Activated CD8-positive, alpha-beta memory T cell treated with anti-CD3 and anti-CD28 coated beads, Interleukin-2, amount 50 U/mL, for 1 hour (primary cell): Measurements from ENCODE around the gene PTPRC.

ENCODE experiments used
- DNase-seq: peaks from one replicate; pipeline ENCODE4 v3.0.0-alpha.2; 2020; ENCODE audit errors: extremely low read depth

PTPRC gene

GRCh38 chr1:198701766-198702539, 63.1 kb downstream of the PTPRC start:
- no peak for DNase-seq

GRCh38 chr1:198708761-198709525, 70.1 kb downstream of the PTPRC start:
- no peak for DNase-seq

DNA sequence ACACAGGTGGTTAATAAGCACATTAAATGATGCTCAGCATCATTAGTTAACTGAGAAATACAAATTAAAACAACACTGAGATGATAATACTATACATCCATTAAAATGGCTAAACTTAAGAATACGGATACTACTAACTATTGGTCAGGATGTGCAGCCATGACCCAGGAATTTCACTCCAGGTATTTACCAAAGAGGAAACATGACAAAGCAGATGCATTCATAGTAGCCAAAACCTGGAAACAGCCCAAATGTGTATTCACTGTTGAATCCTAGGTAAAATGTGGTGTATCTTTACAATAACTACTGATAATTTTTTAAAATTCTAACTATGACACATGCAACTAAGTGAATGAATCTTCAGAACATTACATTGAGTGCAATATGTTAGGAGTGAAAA, 73.0 kb downstream of the PTPRC start:
- DNase-seq: no peak

DNA sequence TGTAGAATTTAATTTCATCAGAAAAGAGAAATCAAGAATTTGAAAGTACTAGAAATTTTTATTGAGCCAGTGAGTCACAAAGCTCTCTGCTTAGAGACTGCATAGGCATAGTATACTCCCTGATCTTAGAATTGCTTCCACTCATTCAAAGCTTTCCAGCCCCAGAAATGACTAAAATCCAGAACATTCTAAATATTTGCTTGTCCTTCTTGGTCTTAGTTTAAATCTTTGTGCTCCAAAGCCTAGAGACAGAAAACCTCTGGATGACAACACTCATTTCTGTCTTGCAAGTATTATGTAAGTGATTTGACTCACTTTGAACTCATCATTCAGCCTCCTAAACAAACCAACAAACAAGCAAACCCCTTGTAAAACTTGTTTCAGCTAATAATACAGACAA, 74.2 kb downstream of the PTPRC start:
- DNase-seq: no peak

- no peak for DNase-seq
Observed at GRCh38 chr1:198714271-198714670, 75.4 kb downstream of the PTPRC start.

DNA sequence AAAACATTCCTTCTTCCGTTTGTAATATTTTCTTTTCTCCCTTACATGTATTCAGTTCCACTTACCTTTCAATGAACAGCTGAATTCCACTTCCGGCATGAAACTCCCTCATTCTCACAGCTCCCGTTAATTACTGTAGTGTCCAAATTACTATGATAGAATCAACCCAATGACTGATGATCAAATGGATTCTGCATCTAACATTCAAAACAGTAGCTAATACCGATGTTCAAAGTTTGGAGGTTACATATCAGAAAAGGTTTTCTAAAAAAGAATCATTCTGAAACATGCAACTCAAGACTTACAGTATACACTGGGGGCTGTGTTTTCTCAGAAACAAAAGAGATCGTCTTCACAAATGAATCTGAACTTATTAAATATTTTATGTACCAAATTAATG, 77.2 kb downstream of the PTPRC start:
- no peak for DNase-seq

GRCh38 chr1:198717510-198717909, 78.7 kb downstream of the PTPRC start:
- no peak for DNase-seq

GRCh38 chr1:198723127-198723526, 84.3 kb downstream of the PTPRC start:
- DNase-seq: no peak

DNA sequence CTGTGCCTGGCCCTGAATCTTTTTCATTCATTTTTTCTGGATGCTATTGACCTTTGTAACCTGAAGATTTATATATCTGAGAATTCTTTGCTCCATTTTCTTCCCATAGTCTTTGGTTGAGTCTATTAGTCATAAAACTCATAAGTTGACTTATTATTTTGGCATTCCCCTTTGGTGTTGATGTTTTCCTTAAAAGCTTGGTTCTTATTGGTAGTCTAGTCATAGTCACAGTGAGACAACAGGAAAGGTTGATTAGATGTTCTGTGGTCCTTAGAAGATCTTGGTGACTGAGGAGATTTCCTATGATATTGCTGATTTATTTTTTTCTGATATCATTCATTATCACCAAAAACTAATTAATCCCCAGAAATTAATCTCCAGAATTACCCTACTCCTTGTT, 86.2 kb downstream of the PTPRC start:
- no peak for DNase-seq

DNA sequence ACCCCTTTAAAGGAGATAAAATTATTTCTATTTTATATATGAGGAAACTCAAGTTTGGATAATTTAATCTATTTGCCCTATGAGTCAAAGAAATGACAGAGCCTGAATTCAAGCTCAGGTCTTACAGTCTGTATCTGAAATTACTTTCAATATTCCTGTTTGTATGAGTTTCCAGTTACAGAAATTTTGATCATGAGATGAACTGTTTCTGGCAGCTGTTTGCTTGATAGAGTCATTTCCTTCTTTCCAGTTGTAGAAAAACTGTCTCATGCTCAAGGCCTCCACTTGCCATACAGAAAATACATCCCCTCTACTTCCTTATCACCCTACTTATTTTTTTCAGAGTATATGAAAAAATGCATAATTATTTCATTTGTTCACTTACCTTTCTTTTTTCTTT, 87.6 kb downstream of the PTPRC start:
- no peak for DNase-seq

DNA sequence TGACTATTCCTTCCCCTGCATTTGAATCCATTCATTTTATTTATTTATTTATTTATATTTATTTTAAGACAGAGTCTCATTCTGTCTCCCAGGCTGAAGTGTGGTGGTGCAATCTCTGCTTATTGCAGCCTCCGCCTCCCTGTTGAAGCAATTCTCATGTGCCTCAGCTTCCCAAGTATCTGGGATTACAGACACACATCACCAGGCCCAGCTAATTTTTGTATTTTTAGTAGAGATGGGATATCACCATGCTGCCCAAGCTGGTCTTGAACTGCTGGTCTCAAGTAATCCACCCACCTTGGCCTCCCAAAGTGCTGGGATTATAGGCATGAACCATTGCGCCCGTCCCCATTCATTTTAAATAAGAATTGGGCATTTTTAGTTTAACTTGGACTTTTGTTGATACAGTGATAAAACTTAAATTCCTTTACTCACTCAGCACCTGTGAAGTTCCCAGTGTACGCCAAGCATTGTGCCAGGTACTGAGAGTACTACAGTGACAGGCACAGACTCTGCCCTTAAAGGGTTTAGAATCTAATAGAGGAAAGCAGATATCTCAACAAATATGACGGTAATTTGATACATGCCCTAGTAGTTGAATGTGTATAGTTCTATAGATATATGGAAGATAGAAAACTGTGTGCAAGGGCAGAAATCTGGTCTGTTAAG, 90.5 kb downstream of the PTPRC start:
- DNase-seq: no peak

DNA sequence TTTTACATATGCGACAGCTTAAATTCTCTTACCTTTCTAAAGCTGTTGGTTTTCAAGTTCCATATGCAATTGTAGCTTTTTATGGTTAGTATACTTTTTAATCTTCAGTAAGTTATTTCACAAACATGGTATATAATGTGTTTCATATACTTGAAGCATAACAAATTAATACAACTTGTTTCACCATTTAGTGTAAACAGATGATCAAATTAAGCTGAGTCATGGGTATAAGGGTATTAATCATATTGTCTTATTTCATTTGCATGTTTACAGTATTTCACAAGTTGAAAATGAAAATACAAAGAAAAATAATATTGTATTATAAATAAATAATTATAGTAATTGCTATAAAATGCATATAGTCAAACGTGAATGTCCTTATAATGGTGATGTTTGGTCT, 92.1 kb downstream of the PTPRC start:
- no peak for DNase-seq

GRCh38 chr1:198734323-198735008, 95.6 kb downstream of the PTPRC start:
- DNase-seq: no peak

- DNase-seq: no peak
Observed at GRCh38 chr1:198741744-198742143, 102.9 kb downstream of the PTPRC start.

GRCh38 chr1:198747127-198747526, 108.3 kb downstream of the PTPRC start:
- no peak for DNase-seq

GRCh38 chr1:198749279-198749678, 110.4 kb downstream of the PTPRC start:
- no peak for DNase-seq

GRCh38 chr1:198750081-198750480, 111.2 kb downstream of the PTPRC start:
- no peak for DNase-seq

DNA sequence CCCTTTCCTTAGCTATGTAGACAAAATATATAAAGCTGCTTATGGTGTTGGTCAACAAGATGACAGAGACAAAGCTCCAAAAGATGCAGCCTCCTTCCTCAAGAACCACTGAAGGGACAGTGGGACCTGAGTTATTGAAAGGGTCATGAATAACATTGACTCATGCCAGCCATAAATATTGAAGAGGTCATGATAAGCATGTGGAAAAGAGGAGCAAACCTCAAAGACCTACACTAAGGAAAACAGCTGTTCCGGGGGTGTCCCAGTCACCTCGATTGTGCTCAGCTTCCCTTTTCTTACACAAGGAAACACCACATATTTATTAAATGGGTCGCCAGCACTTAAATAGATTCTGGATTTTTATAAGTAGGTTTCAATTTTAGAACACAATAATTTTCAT, 112.9 kb downstream of the PTPRC start:
- DNase-seq: no peak

GRCh38 chr1:198754670-198755069, 115.8 kb downstream of the PTPRC start:
- no peak for DNase-seq

GRCh38 chr1:198755715-198756114, 116.9 kb downstream of the PTPRC start:
- no peak for DNase-seq

- DNase-seq: no peak
Observed at GRCh38 chr1:198756470-198756869, 117.6 kb downstream of the PTPRC start.
